Measurements from ENCODE around the gene CDH23. TPM values are rescaled to one million over a fixed set of nuclear protein-coding genes. Genes with fewer than 3 reads are reported as not detected.

The CDH23 gene
- total RNA-seq, 2 donors from 2014 or later = 1.1 to 2.8 TPM

GRCh38 chr10:71569775-71570588 is 173.3 kb downstream of the CDH23 start:
- Mint-ChIP-seq H3K27ac (no peak overlapping the region), H3K9me3 (no peaks in the 10 kb centered on the region), H3K27me3 (ENCODE audit: low read depth) (peaks cover 3% of the 10 kb centered on the region), H3K36me3 (ENCODE audit: insufficient read depth in 2 of 2) (no peaks in the 10 kb centered on the region), H3K4me1 (ENCODE audit: low read depth) (no peaks in the 10 kb centered on the region), H3K4me3 (no peak overlapping the region)
- DNase-seq = peak; percentile 75 to 84
- peak; percentile 45 to 49 for ATAC-seq (replicated peaks in 1 of 2)

GRCh38 chr10:71571460-71572175 is 174.9 kb downstream of the CDH23 start:
- H3K27ac Mint-ChIP-seq = no peak overlapping the region
- ATAC-seq (replicated peaks in 1 of 2) = no peak
- H3K4me3 Mint-ChIP-seq = no peak overlapping the region
- H3K4me1 Mint-ChIP-seq (ENCODE audit: low read depth) = no peaks in the 10 kb centered on the region
- no peaks in the 10 kb centered on the region for H3K36me3 Mint-ChIP-seq (ENCODE audit: insufficient read depth in 2 of 2)
- H3K27me3 Mint-ChIP-seq (ENCODE audit: low read depth) = no peaks in the 10 kb centered on the region
- H3K9me3 Mint-ChIP-seq = no peaks in the 10 kb centered on the region
- DNase-seq = no peak

GRCh38 chr10:71572962-71573361 is 176.2 kb downstream of the CDH23 start:
- H3K9me3 Mint-ChIP-seq = no peaks in the 10 kb centered on the region
- no peaks in the 10 kb centered on the region for H3K27me3 Mint-ChIP-seq (ENCODE audit: low read depth)
- no peak overlapping the region for H3K27ac Mint-ChIP-seq
- no peaks in the 10 kb centered on the region for H3K36me3 Mint-ChIP-seq (ENCODE audit: insufficient read depth in 2 of 2)
- no peak overlapping the region for H3K4me3 Mint-ChIP-seq
- DNase-seq (no peak), ATAC-seq (replicated peaks in 1 of 2) (no peak)
- no peaks in the 10 kb centered on the region for H3K4me1 Mint-ChIP-seq (ENCODE audit: low read depth)

GRCh38 chr10:71573562-71574518 is 177.1 kb downstream of the CDH23 start:
- no peaks in the 10 kb centered on the region for H3K4me1 Mint-ChIP-seq (ENCODE audit: low read depth)

GRCh38 chr10:71575451-71575850 is 178.7 kb downstream of the CDH23 start:
- DNase-seq = no peak
- no peaks in the 10 kb centered on the region for H3K27me3 Mint-ChIP-seq (ENCODE audit: low read depth)
- no peaks in the 10 kb centered on the region for H3K36me3 Mint-ChIP-seq (ENCODE audit: insufficient read depth in 2 of 2)
- no peaks in the 10 kb centered on the region for H3K4me1 Mint-ChIP-seq (ENCODE audit: low read depth)
- H3K9me3 Mint-ChIP-seq = no peaks in the 10 kb centered on the region
- no peak for ATAC-seq (replicated peaks in 1 of 2)
- H3K27ac Mint-ChIP-seq = no peak overlapping the region
- no peak overlapping the region for H3K4me3 Mint-ChIP-seq

More at GRCh38 chr10:71573562-71574518, 177.1 kb downstream of the CDH23 start:
- no peaks in the 10 kb centered on the region for H3K27me3 Mint-ChIP-seq (ENCODE audit: low read depth)
- no peaks in the 10 kb centered on the region for H3K9me3 Mint-ChIP-seq
- H3K36me3 Mint-ChIP-seq (ENCODE audit: insufficient read depth in 2 of 2) = no peaks in the 10 kb centered on the region
- no peak for DNase-seq
- no peak for ATAC-seq (replicated peaks in 1 of 2)
- no peak overlapping the region for H3K4me3 Mint-ChIP-seq
- H3K27ac Mint-ChIP-seq = no peak overlapping the region

GRCh38 chr10:71575934-71576801 is 179.4 kb downstream of the CDH23 start:
- Mint-ChIP-seq H3K9me3 (no peaks in the 10 kb centered on the region), H3K4me3 (no peak overlapping the region), H3K27ac (no peak overlapping the region), H3K36me3 (ENCODE audit: insufficient read depth in 2 of 2) (no peaks in the 10 kb centered on the region), H3K27me3 (ENCODE audit: low read depth) (no peaks in the 10 kb centered on the region), H3K4me1 (ENCODE audit: low read depth) (no peaks in the 10 kb centered on the region)
- ATAC-seq (replicated peaks in 1 of 2) (no peak), DNase-seq (no peak)

GRCh38 chr10:71576842-71577241 is 180.1 kb downstream of the CDH23 start:
- ATAC-seq (replicated peaks in 1 of 2) (no peak), DNase-seq (no peak)
- Mint-ChIP-seq H3K27me3 (ENCODE audit: low read depth) (no peaks in the 10 kb centered on the region), H3K9me3 (no peaks in the 10 kb centered on the region), H3K4me3 (no peak overlapping the region), H3K27ac (no peak overlapping the region), H3K4me1 (ENCODE audit: low read depth) (no peaks in the 10 kb centered on the region), H3K36me3 (ENCODE audit: insufficient read depth in 2 of 2) (no peaks in the 10 kb centered on the region)

- DNase-seq (no peak), ATAC-seq (replicated peaks in 1 of 2) (no peak)
- Mint-ChIP-seq H3K27me3 (ENCODE audit: low read depth) (no peaks in the 10 kb centered on the region), H3K27ac (no peak overlapping the region), H3K9me3 (no peaks in the 10 kb centered on the region), H3K4me1 (ENCODE audit: low read depth) (no peaks in the 10 kb centered on the region), H3K4me3 (no peak overlapping the region), H3K36me3 (ENCODE audit: insufficient read depth in 2 of 2) (no peaks in the 10 kb centered on the region)
Observed at GRCh38 chr10:71577345-71577744, 180.6 kb downstream of the CDH23 start.

- H3K9me3 Mint-ChIP-seq = no peaks in the 10 kb centered on the region
- no peak for ATAC-seq (replicated peaks in 1 of 2)
- no peaks in the 10 kb centered on the region for H3K4me1 Mint-ChIP-seq (ENCODE audit: low read depth)
- H3K36me3 Mint-ChIP-seq (ENCODE audit: insufficient read depth in 2 of 2) = no peaks in the 10 kb centered on the region
- no peak overlapping the region for H3K27ac Mint-ChIP-seq
- no peak for DNase-seq
- no peaks in the 10 kb centered on the region for H3K27me3 Mint-ChIP-seq (ENCODE audit: low read depth)
- H3K4me3 Mint-ChIP-seq = no peak overlapping the region
Observed at GRCh38 chr10:71578069-71578468, 181.3 kb downstream of the CDH23 start.

- Mint-ChIP-seq H3K27ac (no peak overlapping the region), H3K4me3 (no peak overlapping the region), H3K36me3 (ENCODE audit: insufficient read depth in 2 of 2) (no peaks in the 10 kb centered on the region), H3K27me3 (ENCODE audit: low read depth) (no peaks in the 10 kb centered on the region), H3K4me1 (ENCODE audit: low read depth) (no peaks in the 10 kb centered on the region), H3K9me3 (no peaks in the 10 kb centered on the region)
- ATAC-seq (replicated peaks in 1 of 2) = no peak
- DNase-seq = no peak
Observed at GRCh38 chr10:71579668-71580067, 182.9 kb downstream of the CDH23 start.

- no peak for DNase-seq
- Mint-ChIP-seq H3K27ac (no peak overlapping the region), H3K4me3 (no peak overlapping the region), H3K27me3 (ENCODE audit: low read depth) (no peaks in the 10 kb centered on the region), H3K36me3 (ENCODE audit: insufficient read depth in 2 of 2) (no peaks in the 10 kb centered on the region), H3K4me1 (ENCODE audit: low read depth) (no peaks in the 10 kb centered on the region), H3K9me3 (no peaks in the 10 kb centered on the region)
- ATAC-seq (replicated peaks in 1 of 2) = no peak
Observed at GRCh38 chr10:71580415-71580814, 183.7 kb downstream of the CDH23 start.

GRCh38 chr10:71580926-71581325 is 184.2 kb downstream of the CDH23 start:
- Mint-ChIP-seq H3K4me3 (no peak overlapping the region), H3K27me3 (ENCODE audit: low read depth) (no peaks in the 10 kb centered on the region), H3K4me1 (ENCODE audit: low read depth) (no peaks in the 10 kb centered on the region), H3K36me3 (ENCODE audit: insufficient read depth in 2 of 2) (no peaks in the 10 kb centered on the region), H3K27ac (no peak overlapping the region), H3K9me3 (no peaks in the 10 kb centered on the region)
- no peak for ATAC-seq (replicated peaks in 1 of 2)
- no peak for DNase-seq

Measured in activated T-cell treated with anti-CD3 and anti-CD28 coated beads, Interleukin-2, amount 50 U/mL, for 72 hours (primary cell).